ENCODE results near the gene ARHGEF11.

GRCh38 chr1:157091668-157092273 lies 46.2 kb upstream of the ARHGEF11 start:
- TF ChIP-seq CTCF (conservative IDR thresholded peaks at IDR 0.05; ENCODE audit: low read length) (no peak), EZH2phosphoT487 (IDR thresholded peaks at IDR 0.05; ENCODE audit: borderline replicate concordance) (no peak)
